ENCODE data around the gene TM4SF5. TPM values are rescaled to one million over a fixed set of nuclear protein-coding genes. Genes with fewer than 3 reads are reported as not detected.

TM4SF5 gene
- total RNA-seq, 2 experiments from 2014 or later: not detected

GRCh38 chr17:4796552-4796920 is 24.9 kb downstream of the TM4SF5 start:
- Mint-ChIP-seq H3K27ac (peak overlapping the region; percentile 95), H3K4me3 (peak overlapping the region; percentile 100), H3K36me3 (ENCODE audit: low read depth) (peaks cover 25% of the 10 kb centered on the region), H3K4me1 (ENCODE audit: low read depth) (peaks cover 21% of the 10 kb centered on the region), H3K27me3 (ENCODE audit: low read depth) (peaks cover 5% of the 10 kb centered on the region), H3K9me3 (ENCODE audit: insufficient read depth) (no peaks in the 10 kb centered on the region)
- ATAC-seq: peak; percentile 37
- CTCF ChIA-PET: interaction anchor here (0.9 to 2.2 kb wide), 5 partner anchors 11 to 107 kb away, joined by 4 to 6 read pairs (median 4); partner anchors contain the start of genes ARRB2, CHRNE and PLD2
- DNase-seq: peak; percentile 49
- POLR2A ChIA-PET: interaction anchor here (0.7 to 1.2 kb wide), 4 partner anchors 10 to 89 kb away, joined by 3 to 5 read pairs (median 4); partner anchors contain the start of gene PLD2

GRCh38 chr17:4800462-4801196 is 28.9 kb downstream of the TM4SF5 start:
- ChIA-PET CTCF (interaction anchor here (1.4 kb wide), 1 partner anchor 10 kb away, joined by 5 read pairs; no protein-coding TSS in a partner anchor), POLR2A (no interaction called here)
- Mint-ChIP-seq H3K4me3 (no peak overlapping the region), H3K4me1 (ENCODE audit: low read depth) (peaks cover 16% of the 10 kb centered on the region), H3K36me3 (ENCODE audit: low read depth) (peaks cover 25% of the 10 kb centered on the region), H3K27ac (no peak overlapping the region), H3K9me3 (ENCODE audit: insufficient read depth) (no peaks in the 10 kb centered on the region), H3K27me3 (ENCODE audit: low read depth) (no peaks in the 10 kb centered on the region)
- no peak for ATAC-seq
- no peak for DNase-seq

DNA sequence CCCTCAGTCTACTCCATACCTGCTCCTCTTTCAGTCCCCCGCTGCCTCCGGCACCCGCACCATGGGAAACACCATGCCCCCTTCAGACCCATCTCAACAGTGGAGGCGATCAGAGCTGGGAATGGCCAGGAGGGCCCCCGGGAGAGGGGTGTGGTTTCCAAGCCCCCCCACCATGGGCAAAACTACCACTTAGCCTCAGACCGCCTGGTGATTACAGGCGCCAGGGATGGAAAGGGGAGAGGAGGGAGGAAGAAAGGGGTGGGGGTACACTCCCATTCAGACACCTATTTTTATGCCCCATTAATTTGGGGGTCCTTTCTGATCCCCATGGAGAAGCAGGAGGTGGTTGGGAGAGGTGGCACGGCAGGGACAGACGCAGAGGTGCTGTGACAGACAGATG is 30.5 kb downstream of the TM4SF5 start, which contains the start of gene C17orf114:
TSS of gene C17orf114 (minus strand) at position 101 of the 400 bp plus-strand sequence.
- H3K27ac Mint-ChIP-seq: no peak within 1 kb of the TSS
- ChIA-PET POLR2A (no interaction called here), CTCF (no interaction called here)
- H3K36me3 Mint-ChIP-seq (ENCODE audit: low read depth): peaks cover 21% of the 10 kb centered on the region
- DNase-seq (no peak), ATAC-seq (no peak)
- no peak within 1 kb of the TSS for H3K4me3 Mint-ChIP-seq
- no peaks in the 10 kb centered on the region for H3K9me3 Mint-ChIP-seq (ENCODE audit: insufficient read depth)
- H3K4me1 Mint-ChIP-seq (ENCODE audit: low read depth): peaks cover 9% of the 10 kb centered on the region
- H3K27me3 Mint-ChIP-seq (ENCODE audit: low read depth): peaks cover 5% of the 10 kb centered on the region

DNA sequence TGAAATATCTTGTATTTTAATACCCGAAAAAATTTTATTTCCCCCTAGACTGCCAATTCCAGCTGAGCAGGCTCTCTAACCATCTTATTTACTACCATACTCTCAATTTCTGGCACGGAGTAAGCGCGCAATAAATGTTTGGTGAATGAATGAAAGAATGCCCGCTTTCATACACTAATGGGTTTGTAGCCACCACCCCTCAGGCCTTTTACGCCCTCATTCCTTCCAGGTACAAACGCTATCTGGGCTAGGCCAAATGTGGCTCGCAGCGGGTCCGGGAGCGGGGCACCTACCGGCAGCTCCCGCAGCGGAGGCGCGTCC is 34.7 kb downstream of the TM4SF5 start:
- Mint-ChIP-seq H3K36me3 (ENCODE audit: low read depth) (peaks cover 11% of the 10 kb centered on the region), H3K4me1 (ENCODE audit: low read depth) (peaks cover 16% of the 10 kb centered on the region), H3K27ac (no peak overlapping the region), H3K4me3 (peak overlapping the region; percentile 76), H3K27me3 (ENCODE audit: low read depth) (peaks cover 5% of the 10 kb centered on the region), H3K9me3 (ENCODE audit: insufficient read depth) (no peaks in the 10 kb centered on the region)
- no peak for DNase-seq
- no peak for ATAC-seq
- ChIA-PET CTCF (interaction anchor here (0.8 to 1.6 kb wide), 4 partner anchors 9 to 93 kb away, joined by 3 to 5 read pairs (median 3); partner anchors contain the start of gene C17orf107), POLR2A (interaction anchor here (0.6 to 2.0 kb wide), 5 partner anchors 10 to 133 kb away, joined by 3 to 12 read pairs (median 3); partner anchors contain the start of genes PSMB6 and SLC25A11)

DNA sequence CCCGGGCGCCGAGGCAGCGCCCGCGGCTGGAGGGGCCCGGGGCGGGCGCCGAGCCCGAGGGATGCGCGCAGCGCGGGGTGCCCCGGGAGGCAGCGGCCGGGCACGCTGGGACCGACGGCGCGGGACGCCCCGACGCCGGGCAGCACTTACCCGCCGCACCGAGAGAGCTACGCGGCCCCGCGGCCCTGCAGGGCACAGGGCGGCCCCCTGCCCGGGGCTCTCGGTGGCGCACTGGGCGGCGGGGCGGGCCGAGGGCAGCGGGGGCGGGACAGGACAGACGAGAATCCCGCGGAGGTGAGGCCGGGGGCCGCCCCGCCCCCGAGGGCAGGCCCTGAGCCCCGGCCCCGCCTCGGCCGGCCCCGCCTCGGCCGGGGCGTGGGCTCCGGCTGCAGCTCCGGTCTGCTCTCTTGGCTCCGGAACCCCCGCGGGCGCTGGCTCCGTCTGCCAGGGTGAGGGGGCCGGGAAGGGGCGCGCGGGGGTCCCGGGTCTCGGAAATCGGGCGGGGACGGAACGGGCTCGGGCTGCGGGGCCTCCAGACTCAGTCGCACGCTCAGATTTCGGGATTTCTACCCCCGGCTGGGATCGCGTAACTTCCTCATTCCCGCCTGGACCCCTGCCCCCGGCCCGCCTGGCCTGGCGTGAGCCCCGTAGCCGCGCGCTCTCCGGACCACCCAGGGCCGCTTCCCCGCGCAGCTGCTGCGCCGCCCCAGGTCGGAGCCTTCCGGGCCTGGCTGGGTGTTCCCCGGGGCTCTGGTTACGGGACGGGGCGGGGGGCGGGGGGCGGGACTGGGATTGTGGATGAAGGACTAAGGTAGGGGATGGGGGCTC is 35.3 kb downstream of the TM4SF5 start, which contains the start of gene PLD2:
TSS of gene PLD2 (plus strand) at position 376 of the 828 bp plus-strand sequence. CDS start 621 bp downstream, outside the sequence.
- ChIA-PET POLR2A (interaction anchor here (0.6 to 2.0 kb wide), 6 partner anchors 11 to 132 kb away, joined by 3 to 12 read pairs (median 3); partner anchors contain the start of genes PSMB6 and SLC25A11), CTCF (interaction anchor here (0.8 to 2.1 kb wide), 6 partner anchors 10 to 97 kb away, joined by 3 to 8 read pairs (median 4); partner anchors contain the start of genes ARRB2, C17orf107 and PSMB6)
- no peaks in the 10 kb centered on the region for H3K9me3 Mint-ChIP-seq (ENCODE audit: insufficient read depth)
- peak; percentile 90 for DNase-seq
- H3K4me1 Mint-ChIP-seq (ENCODE audit: low read depth): peaks cover 16% of the 10 kb centered on the region
- ATAC-seq: peak; percentile 99
- H3K4me3 Mint-ChIP-seq: peak within 1 kb of the TSS; percentile 76
- H3K27me3 Mint-ChIP-seq (ENCODE audit: low read depth): peaks cover 5% of the 10 kb centered on the region
- H3K27ac Mint-ChIP-seq: no peak within 1 kb of the TSS
- H3K36me3 Mint-ChIP-seq (ENCODE audit: low read depth): peaks cover 11% of the 10 kb centered on the region

DNA sequence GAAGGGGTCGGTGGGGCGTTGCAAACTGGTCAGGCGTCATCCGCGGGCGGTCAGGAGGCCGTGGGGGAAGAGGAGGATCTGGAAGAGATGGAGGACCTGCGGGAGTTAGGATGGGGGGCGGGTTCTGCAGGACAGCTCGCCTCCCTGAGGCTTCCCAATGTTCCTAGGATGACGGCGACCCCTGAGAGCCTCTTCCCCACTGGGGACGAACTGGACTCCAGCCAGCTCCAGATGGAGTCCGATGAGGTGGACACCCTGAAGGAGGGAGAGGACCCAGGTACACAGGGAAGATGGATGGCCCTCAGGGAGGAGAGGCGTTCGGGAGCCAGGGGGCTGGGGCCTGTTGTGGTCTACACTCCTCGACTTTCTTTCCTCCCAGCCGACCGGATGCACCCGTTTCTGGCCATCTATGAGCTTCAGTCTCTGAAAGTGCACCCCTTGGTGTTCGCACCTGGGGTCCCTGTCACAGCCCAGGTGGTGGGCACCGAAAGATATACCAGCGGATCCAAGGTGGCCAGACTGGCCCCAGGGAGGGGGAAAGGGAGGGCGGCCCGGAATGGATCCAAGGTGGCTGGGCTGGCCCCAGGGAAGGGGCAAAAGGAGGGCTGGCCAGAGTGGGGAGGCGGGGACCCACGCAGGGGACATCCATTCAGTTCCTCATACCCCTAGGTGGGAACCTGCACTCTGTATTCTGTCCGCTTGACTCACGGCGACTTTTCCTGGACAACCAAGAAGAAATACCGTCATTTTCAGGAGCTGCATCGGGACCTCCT is 36.1 kb downstream of the TM4SF5 start:
- no peak for ATAC-seq
- Mint-ChIP-seq H3K9me3 (ENCODE audit: insufficient read depth) (no peaks in the 10 kb centered on the region), H3K4me3 (peak overlapping the region; percentile 74), H3K36me3 (ENCODE audit: low read depth) (peaks cover 11% of the 10 kb centered on the region), H3K27me3 (ENCODE audit: low read depth) (peaks cover 5% of the 10 kb centered on the region), H3K27ac (no peak overlapping the region), H3K4me1 (ENCODE audit: low read depth) (peaks cover 16% of the 10 kb centered on the region)
- no peak for DNase-seq
- CTCF ChIA-PET: interaction anchor here (1.4 to 2.1 kb wide), 5 partner anchors 11 to 241 kb away, joined by 3 to 8 read pairs (median 4); partner anchors contain the start of genes ARRB2, C17orf107 and PSMB6
- POLR2A ChIA-PET: interaction anchor here (0.8 to 2.0 kb wide), 4 partner anchors 18 to 98 kb away, joined by 3 to 12 read pairs (median 4); no protein-coding TSS in a partner anchor

DNA sequence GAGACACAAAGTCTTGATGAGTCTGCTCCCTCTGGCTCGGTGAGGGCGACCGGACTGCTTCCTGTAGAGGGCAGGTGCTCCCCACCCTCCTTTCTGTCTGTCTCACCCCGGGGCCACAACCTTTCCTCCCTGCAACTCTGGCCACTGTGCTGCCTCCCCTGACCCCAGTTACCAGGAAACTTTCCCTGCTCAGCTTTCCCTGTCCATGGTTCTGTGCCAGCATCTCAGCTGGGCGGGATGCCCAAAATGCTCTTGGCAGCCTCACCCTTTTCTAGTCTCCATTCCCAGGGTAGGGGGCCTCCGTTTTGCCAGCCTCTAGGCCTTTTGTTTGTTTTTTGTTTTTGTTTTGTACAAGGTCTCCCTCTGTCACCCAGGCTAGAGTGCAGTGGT is 36.7 kb downstream of the TM4SF5 start:
- H3K27me3 Mint-ChIP-seq (ENCODE audit: low read depth): peaks cover 5% of the 10 kb centered on the region
- no peak overlapping the region for H3K27ac Mint-ChIP-seq
- no peaks in the 10 kb centered on the region for H3K9me3 Mint-ChIP-seq (ENCODE audit: insufficient read depth)
- peaks cover 16% of the 10 kb centered on the region for H3K4me1 Mint-ChIP-seq (ENCODE audit: low read depth)
- ChIA-PET CTCF (interaction anchor here (1.5 to 2.1 kb wide), 4 partner anchors 12 to 241 kb away, joined by 4 to 8 read pairs (median 5); partner anchors contain the start of genes ARRB2 and PSMB6), POLR2A (interaction anchor here (0.9 to 1.1 kb wide), 2 partner anchors 18 to 29 kb away, joined by 4 to 9 read pairs; no protein-coding TSS in a partner anchor)
- H3K36me3 Mint-ChIP-seq (ENCODE audit: low read depth): peaks cover 11% of the 10 kb centered on the region
- DNase-seq (no peak), ATAC-seq (no peak)
- H3K4me3 Mint-ChIP-seq: peak overlapping the region; percentile 74

DNA sequence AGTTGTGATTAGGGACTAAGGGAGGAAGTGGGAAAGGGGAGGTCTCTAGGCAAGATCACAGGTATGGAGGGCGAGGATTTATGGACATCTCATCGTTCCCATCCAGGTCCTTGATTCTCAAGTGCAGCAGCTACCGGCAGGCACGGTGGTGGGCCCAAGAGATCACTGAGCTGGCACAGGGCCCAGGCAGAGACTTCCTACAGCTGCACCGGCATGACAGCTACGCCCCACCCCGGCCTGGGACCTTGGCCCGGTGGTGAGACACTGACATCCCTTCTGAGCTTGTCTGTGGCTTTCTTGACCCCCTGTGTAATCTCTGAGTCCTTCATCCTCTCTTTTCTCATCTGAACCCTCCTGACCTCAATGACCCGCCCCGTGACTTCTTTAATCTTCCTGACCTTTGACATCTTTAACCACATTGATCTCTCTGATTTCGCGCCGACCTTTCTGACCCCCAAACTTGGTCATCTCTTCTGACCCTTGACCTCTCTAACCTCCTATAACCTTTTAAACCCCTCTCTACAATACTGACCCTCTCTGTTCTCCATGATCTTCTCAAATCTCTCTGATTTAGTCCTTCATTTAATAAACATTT is 39.1 kb downstream of the TM4SF5 start:
- Mint-ChIP-seq H3K4me3 (no peak overlapping the region), H3K27me3 (ENCODE audit: low read depth) (peaks cover 5% of the 10 kb centered on the region), H3K9me3 (ENCODE audit: insufficient read depth) (no peaks in the 10 kb centered on the region), H3K36me3 (ENCODE audit: low read depth) (peaks cover 11% of the 10 kb centered on the region), H3K4me1 (ENCODE audit: low read depth) (peaks cover 16% of the 10 kb centered on the region), H3K27ac (no peak overlapping the region)
- ChIA-PET CTCF (no interaction called here), POLR2A (interaction anchor here (0.7 kb wide), 1 partner anchor 15 kb away, joined by 3 read pairs; the partner anchor contains the start of gene PSMB6)
- DNase-seq (no peak), ATAC-seq (no peak)

- CTCF ChIA-PET: no interaction called here
- H3K27ac Mint-ChIP-seq: no peak overlapping the region
- H3K4me1 Mint-ChIP-seq (ENCODE audit: low read depth): peaks cover 10% of the 10 kb centered on the region
- H3K4me3 Mint-ChIP-seq: no peak overlapping the region
- POLR2A ChIA-PET: interaction anchor here (0.7 kb wide), 1 partner anchor 16 kb away, joined by 3 read pairs; the partner anchor contains the start of gene PSMB6
- no peaks in the 10 kb centered on the region for H3K9me3 Mint-ChIP-seq (ENCODE audit: insufficient read depth)
- H3K27me3 Mint-ChIP-seq (ENCODE audit: low read depth): no peaks in the 10 kb centered on the region
- ATAC-seq: no peak
- H3K36me3 Mint-ChIP-seq (ENCODE audit: low read depth): peaks cover 11% of the 10 kb centered on the region
- no peak for DNase-seq
These were observed 39.8 kb downstream of the TM4SF5 start for GRCh38 chr17:4811471-4811870.

DNA sequence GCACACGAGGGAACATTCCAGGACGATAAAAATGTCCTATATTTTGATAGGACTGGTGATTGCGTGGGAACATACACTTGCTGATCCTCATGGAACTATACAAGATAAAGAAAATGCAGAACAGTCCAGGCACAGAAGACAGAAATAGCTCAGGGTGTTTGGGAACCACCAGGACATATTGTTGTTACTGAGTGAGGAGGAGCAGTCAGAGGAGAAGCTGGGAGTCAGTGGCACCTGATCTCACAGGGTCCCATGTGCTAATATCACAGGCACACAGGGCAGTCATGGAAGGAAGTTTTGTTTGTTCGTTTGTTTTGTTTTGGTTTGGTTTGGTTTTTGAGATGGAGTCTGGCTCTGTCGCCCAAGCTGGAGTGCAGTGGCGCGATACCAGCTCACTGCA is 41.0 kb downstream of the TM4SF5 start:
- Mint-ChIP-seq H3K27ac (no peak overlapping the region), H3K36me3 (ENCODE audit: low read depth) (peaks cover 11% of the 10 kb centered on the region), H3K4me3 (no peak overlapping the region), H3K27me3 (ENCODE audit: low read depth) (no peaks in the 10 kb centered on the region), H3K4me1 (ENCODE audit: low read depth) (peaks cover 7% of the 10 kb centered on the region), H3K9me3 (ENCODE audit: insufficient read depth) (no peaks in the 10 kb centered on the region)
- DNase-seq (no peak), ATAC-seq (no peak)
- CTCF ChIA-PET: interaction anchor here (1.5 kb wide), 1 partner anchor 23 kb away, joined by 4 read pairs; no protein-coding TSS in a partner anchor
- POLR2A ChIA-PET: no interaction called here

Data from activated CD8-positive, alpha-beta T cell treated with anti-CD3 and anti-CD28 coated beads, Interleukin-2, amount 10 ng/mL, durations not matched to agents 7 days and 5 days (primary cell).